ENCODE measurements around the gene LRCH3. TPM values are rescaled to one million over a fixed set of nuclear protein-coding genes. Genes with fewer than 3 reads are reported as not detected.
"Not testable (repeated sequence)": the region's sequence is repeated elsewhere in the genome, so short reads cannot be mapped to it uniquely, and the experiment has no call there.

The LRCH3 gene
- total and polyA plus RNA-seq, 4 donors: 15.4 to 104 (median 47.2) TPM

DNA sequence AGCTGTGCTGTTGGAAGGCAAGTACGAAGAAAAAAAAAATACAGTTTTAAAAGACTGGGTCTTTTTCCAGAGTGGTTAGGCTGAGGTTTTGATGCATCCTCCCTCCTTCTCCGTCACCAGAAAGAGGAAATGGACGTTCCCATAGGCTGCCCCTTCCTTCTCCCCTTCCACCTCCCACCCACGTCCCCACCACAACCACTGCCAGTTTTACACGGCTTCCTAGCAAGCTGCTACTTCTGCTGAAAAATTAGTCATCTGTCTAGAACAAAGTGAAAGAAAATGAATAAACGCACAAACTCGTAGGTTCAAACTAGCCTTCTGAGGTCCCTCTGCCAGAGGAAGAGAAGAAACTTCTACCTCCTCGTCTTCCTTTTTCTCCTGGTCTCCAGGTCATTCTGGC, 87.4 kb downstream of the LRCH3 start:
- Histone ChIP-seq H3K36me3 (ENCODE audit: control insufficient read depth in 1 of 2, insufficient read depth in 2 of 2, low read length in 1 of 2) (peaks cover 3 to 10% of the 10 kb centered on the region in 2 donors), H3K4me1 (ENCODE audit: control insufficient read depth in 1 of 2, insufficient read depth in 2 of 2, low read length in 2 of 2) (no peaks in the 10 kb centered on the region), H3K27me3 (ENCODE audit: control insufficient read depth in 1 of 2, insufficient read depth in 2 of 2, low read length in 1 of 2) (no peaks in the 10 kb centered on the region), H3K27ac (ENCODE audit: low read depth in 1 of 2, low read length in 2 of 2) (no peak overlapping the region), H3K9me3 (ENCODE audit: control insufficient read depth, low read length) (no peaks in the 10 kb centered on the region), H3K4me3 (ENCODE audit: low read length in 2 of 2) (no peak overlapping the region)
- ATAC-seq (ENCODE audit: low FRiP score): no peak
- WGBS, 2 donors: 85 to 88% methylated on average over 8 of the region's 8 CpGs
- intact Hi-C loops (cut with DNase I): no loop called here
- DNase-seq: peak in 1 of 2 donors; percentile 58

DNA sequence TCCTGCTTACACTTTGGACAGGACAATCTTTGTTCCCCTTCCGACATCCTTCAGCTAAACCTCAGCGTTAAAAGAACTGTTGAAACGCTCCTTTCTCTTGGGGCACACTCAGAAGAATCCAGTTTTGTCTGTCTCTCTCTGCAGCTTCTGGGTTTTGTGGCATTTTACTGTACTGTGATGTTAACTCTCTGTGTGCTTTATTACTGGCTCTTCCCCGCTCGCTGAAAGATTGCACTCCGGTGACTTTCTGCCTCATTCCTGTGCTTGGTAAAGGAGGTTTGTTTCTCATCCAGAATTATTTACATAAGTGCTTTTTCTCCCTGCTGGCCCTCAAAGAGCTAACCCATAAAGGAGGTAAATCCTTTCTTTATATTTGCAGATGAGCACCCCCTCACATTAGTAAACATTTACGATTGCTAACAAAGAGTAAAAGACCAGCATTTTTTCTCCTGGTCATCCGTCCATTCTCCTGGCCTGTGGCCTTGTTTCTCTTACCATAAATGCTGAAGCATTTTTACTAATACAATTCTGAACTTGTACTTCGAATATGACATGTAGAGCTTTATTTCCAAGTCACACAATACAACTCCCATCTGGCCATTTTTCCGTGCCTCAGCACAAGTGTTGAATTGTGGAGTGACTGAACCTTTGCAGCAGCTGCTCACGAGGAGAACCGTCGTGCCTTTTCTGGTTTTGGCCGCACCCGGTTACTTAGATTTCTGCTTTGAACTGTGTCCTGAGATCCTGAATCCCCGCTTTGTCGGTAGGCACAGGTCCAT, 89.6 kb downstream of the LRCH3 start:
- Histone ChIP-seq H3K4me1 (ENCODE audit: control insufficient read depth in 1 of 2, insufficient read depth in 2 of 2, low read length in 2 of 2) (no peaks in the 10 kb centered on the region), H3K36me3 (ENCODE audit: control insufficient read depth in 1 of 2, insufficient read depth in 2 of 2, low read length in 1 of 2) (peaks cover 2 to 9% of the 10 kb centered on the region in 2 donors), H3K9me3 (ENCODE audit: control insufficient read depth, low read length) (no peaks in the 10 kb centered on the region), H3K4me3 (ENCODE audit: low read length in 2 of 2) (no peak overlapping the region), H3K27ac (ENCODE audit: low read depth in 1 of 2, low read length in 2 of 2) (no peak overlapping the region), H3K27me3 (ENCODE audit: control insufficient read depth in 1 of 2, insufficient read depth in 2 of 2, low read length in 1 of 2) (no peaks in the 10 kb centered on the region)
- DNase-seq: no peak
- ATAC-seq (ENCODE audit: low FRiP score): no peak
- 77% methylated on average over 17 of the region's 17 CpGs for WGBS, 2 donors
- intact Hi-C loops (cut with DNase I): no loop called here

DNA sequence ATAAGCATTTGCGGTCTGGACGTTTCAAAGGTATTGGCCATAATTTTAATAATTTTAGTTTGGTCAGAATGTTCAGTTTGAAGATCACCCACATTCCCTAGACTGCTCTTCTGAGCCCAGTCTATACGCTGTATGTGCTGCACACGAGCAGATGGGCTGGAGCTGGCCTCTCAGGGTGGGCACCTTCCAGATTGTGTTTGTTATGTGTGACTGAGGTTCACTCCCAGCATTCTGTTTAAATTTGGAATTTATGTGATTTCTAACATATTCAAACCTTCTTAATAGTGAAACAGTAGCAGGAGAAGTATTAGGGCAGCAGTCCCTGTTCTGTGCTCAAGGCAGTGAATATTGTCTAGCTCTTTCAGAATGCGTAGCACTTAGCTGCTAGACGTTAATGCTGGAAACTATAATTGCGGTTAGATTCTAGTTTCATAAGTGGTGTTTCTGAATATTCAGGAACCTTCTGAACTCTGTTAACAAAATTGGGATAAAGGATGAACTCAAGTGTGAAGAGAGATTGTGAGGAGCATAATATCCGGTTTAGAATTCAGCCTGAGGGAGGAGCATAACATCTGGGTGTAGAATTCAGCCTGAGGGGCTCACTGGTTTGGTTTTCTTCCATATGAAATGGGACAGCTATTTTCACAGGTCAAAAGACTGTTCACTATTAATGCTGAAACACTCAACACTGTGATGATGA, 90.4 kb downstream of the LRCH3 start:
- peaks cover 2 to 9% of the 10 kb centered on the region in 2 donors for H3K36me3 ChIP-seq (ENCODE audit: control insufficient read depth in 1 of 2, insufficient read depth in 2 of 2, low read length in 1 of 2)
- intact Hi-C loops (cut with DNase I): no loop called here
- H3K27ac ChIP-seq (ENCODE audit: low read depth in 1 of 2, low read length in 2 of 2): no peak overlapping the region

DNA sequence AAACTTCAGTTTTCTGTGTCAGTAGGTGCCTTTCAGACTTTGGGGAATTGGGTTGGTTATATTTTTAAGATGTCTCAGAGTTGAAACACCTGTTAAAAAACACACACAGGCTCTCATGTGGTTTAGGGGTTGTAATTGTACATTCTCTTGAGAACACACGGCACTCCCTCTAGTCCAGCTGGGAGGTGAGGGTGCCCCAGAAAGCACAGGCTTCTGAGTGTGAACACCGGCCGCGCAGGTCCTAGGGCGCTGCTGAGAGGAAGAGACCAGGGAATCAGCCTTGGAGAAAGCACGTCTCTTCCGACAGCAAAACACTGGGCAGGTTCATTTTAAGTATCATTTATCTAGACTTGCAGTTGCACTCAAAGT, 90.9 kb downstream of the LRCH3 start:
- Histone ChIP-seq H3K4me1 (ENCODE audit: control insufficient read depth in 1 of 2, insufficient read depth in 2 of 2, low read length in 2 of 2) (no peaks in the 10 kb centered on the region), H3K36me3 (ENCODE audit: control insufficient read depth in 1 of 2, insufficient read depth in 2 of 2, low read length in 1 of 2) (peaks cover 2 to 7% of the 10 kb centered on the region in 2 donors)
- WGBS, 2 donors: 83 to 89% methylated on average over 7 of the region's 7 CpGs

More for the DNA sequence above, 90.4 kb downstream of the LRCH3 start:
- Histone ChIP-seq H3K27me3 (ENCODE audit: control insufficient read depth in 1 of 2, insufficient read depth in 2 of 2, low read length in 1 of 2) (no peaks in the 10 kb centered on the region), H3K4me1 (ENCODE audit: control insufficient read depth in 1 of 2, insufficient read depth in 2 of 2, low read length in 2 of 2) (no peaks in the 10 kb centered on the region), H3K4me3 (ENCODE audit: low read length in 2 of 2) (no peak overlapping the region), H3K9me3 (ENCODE audit: control insufficient read depth, low read length) (no peaks in the 10 kb centered on the region)
- DNase-seq (no peak), ATAC-seq (ENCODE audit: low FRiP score) (no peak)
- WGBS, 2 donors: 77 to 80% methylated on average over 8 of the region's 8 CpGs

DNA sequence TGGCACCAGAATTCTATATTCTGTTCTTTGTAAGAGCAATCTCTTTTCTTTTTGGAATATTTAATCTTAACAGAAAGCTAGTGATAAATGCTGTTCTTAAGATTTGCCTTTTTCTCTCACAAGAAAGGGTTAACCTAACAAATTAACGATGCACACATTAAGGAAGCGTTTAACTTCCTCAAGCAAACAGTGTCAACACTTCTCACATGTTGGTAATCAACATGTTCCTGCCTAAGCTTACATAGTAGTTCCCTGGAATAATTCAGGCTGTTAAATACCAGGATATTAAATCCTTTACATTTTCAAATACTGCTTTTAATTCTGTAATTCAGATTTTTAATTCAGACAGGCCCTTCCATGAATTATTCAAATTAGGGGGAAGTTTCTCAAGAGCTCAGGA, 91.5 kb downstream of the LRCH3 start:
- ATAC-seq (ENCODE audit: low FRiP score) (no peak), DNase-seq (no peak)
- 33 to 34% methylated on average over 2 of the region's 2 CpGs for WGBS, 2 donors
- intact Hi-C loops (cut with DNase I): no loop called here
- H3K4me3 ChIP-seq (ENCODE audit: low read length in 2 of 2): no peak overlapping the region
- peaks cover 2 to 7% of the 10 kb centered on the region in 2 donors for H3K36me3 ChIP-seq (ENCODE audit: control insufficient read depth in 1 of 2, insufficient read depth in 2 of 2, low read length in 1 of 2)
- no peaks in the 10 kb centered on the region for H3K27me3 ChIP-seq (ENCODE audit: control insufficient read depth in 1 of 2, insufficient read depth in 2 of 2, low read length in 1 of 2)
- H3K27ac ChIP-seq (ENCODE audit: low read depth in 1 of 2, low read length in 2 of 2): no peak overlapping the region
- H3K4me1 ChIP-seq (ENCODE audit: control insufficient read depth in 1 of 2, insufficient read depth in 2 of 2, low read length in 2 of 2): no peaks in the 10 kb centered on the region
- no peaks in the 10 kb centered on the region for H3K9me3 ChIP-seq (ENCODE audit: control insufficient read depth, low read length)

More for the DNA sequence above, 90.9 kb downstream of the LRCH3 start:
- H3K27ac ChIP-seq (ENCODE audit: low read depth in 1 of 2, low read length in 2 of 2): no peak overlapping the region
- ATAC-seq (ENCODE audit: low FRiP score): no peak
- DNase-seq: no peak
- intact Hi-C loops (cut with DNase I): no loop called here
- H3K4me3 ChIP-seq (ENCODE audit: low read length in 2 of 2): no peak overlapping the region
- no peaks in the 10 kb centered on the region for H3K9me3 ChIP-seq (ENCODE audit: control insufficient read depth, low read length)
- H3K27me3 ChIP-seq (ENCODE audit: control insufficient read depth in 1 of 2, insufficient read depth in 2 of 2, low read length in 1 of 2): no peaks in the 10 kb centered on the region

DNA sequence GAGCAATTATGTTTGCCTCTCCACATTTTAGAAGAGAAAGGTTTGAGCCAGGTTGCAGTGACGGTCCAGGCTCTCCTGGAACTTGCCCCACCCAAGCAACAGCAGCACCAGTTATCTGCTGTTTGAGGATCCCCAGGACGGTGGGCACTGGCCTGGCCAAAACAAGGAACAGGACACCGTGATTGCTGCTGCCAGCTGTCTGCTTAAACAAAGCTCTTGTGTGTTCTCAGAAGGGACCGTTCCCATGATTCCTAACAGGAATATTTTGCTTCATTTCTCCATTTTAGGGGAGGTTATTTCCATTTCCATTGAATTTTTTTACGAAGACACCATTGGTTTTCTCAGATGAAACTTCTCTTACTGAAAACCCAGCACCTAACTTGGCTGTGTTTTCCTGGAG, 92.5 kb downstream of the LRCH3 start:
- DNase-seq: no peak
- intact Hi-C loops (cut with DNase I): no loop called here
- H3K36me3 ChIP-seq (ENCODE audit: control insufficient read depth in 1 of 2, insufficient read depth in 2 of 2, low read length in 1 of 2): peaks cover 2 to 6% of the 10 kb centered on the region in 2 donors
- WGBS, 2 donors: 75 to 78% methylated on average over 5 of the region's 5 CpGs
- no peak overlapping the region for H3K4me3 ChIP-seq (ENCODE audit: low read length in 2 of 2)
- no peak for ATAC-seq (ENCODE audit: low FRiP score)
- no peaks in the 10 kb centered on the region for H3K4me1 ChIP-seq (ENCODE audit: control insufficient read depth in 1 of 2, insufficient read depth in 2 of 2, low read length in 2 of 2)
- H3K27me3 ChIP-seq (ENCODE audit: control insufficient read depth in 1 of 2, insufficient read depth in 2 of 2, low read length in 1 of 2): no peaks in the 10 kb centered on the region
- no peak overlapping the region for H3K27ac ChIP-seq (ENCODE audit: low read depth in 1 of 2, low read length in 2 of 2)
- H3K9me3 ChIP-seq (ENCODE audit: control insufficient read depth, low read length): no peaks in the 10 kb centered on the region

DNA sequence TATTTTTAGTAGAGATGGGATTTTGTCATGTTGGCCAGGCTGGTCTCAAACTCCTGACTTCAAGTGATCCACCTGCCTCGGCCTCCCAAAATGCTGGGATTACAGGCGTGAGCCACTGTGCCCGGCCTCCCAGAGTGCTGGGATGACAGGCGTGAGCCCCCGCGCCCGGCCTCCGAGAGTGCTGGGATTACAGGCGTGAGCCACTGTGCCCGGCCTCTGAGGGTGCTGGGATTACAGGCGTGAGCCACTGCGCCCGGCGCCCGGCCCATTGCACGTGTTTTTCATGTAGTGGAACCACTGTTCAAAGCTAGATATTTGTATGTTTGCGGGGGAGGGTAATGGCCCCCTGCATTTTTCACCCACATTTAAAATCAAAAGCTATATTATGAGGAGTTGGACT, 93.3 kb downstream of the LRCH3 start:
- H3K9me3 ChIP-seq (ENCODE audit: control insufficient read depth, low read length); H3K4me3 ChIP-seq (ENCODE audit: low read length in 2 of 2); H3K27ac ChIP-seq (ENCODE audit: low read depth in 1 of 2, low read length in 2 of 2); DNase-seq; intact Hi-C loops (cut with DNase I); H3K36me3 ChIP-seq (ENCODE audit: control insufficient read depth in 1 of 2, insufficient read depth in 2 of 2, low read length in 1 of 2); H3K27me3 ChIP-seq (ENCODE audit: control insufficient read depth in 1 of 2, insufficient read depth in 2 of 2, low read length in 1 of 2); ATAC-seq (ENCODE audit: low FRiP score); H3K4me1 ChIP-seq (ENCODE audit: control insufficient read depth in 1 of 2, insufficient read depth in 2 of 2, low read length in 2 of 2): not testable (repeated sequence)
- WGBS, 2 donors: 92 to 98% methylated on average over 17 of the region's 17 CpGs

DNA sequence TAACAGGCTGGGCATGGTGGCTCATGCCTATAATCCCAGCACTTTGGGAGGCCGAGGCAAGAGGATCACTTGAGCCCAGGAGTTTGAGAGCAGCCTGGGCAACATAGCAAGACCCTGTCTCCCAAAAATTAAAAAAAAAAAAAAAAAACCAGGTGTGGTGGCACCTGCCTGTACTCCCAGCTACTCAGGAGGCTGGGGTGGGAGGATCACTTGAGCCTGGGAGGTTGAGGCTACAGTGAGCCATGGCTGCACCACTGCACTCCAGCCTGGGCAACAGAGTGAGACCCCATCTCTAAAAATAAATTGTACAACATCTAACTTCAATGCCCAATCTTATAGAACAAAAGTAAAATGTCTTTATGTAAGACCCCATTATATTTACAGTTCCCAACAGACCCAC, 95.0 kb downstream of the LRCH3 start:
- WGBS, 2 donors: 97 to 100% methylated on average over 1 of the region's 1 CpG
- H3K4me1 ChIP-seq (ENCODE audit: control insufficient read depth in 1 of 2, insufficient read depth in 2 of 2, low read length in 2 of 2); intact Hi-C loops (cut with DNase I); H3K27me3 ChIP-seq (ENCODE audit: control insufficient read depth in 1 of 2, insufficient read depth in 2 of 2, low read length in 1 of 2); DNase-seq; H3K9me3 ChIP-seq (ENCODE audit: control insufficient read depth, low read length); H3K36me3 ChIP-seq (ENCODE audit: control insufficient read depth in 1 of 2, insufficient read depth in 2 of 2, low read length in 1 of 2); H3K27ac ChIP-seq (ENCODE audit: low read depth in 1 of 2, low read length in 2 of 2); ATAC-seq (ENCODE audit: low FRiP score); H3K4me3 ChIP-seq (ENCODE audit: low read length in 2 of 2): not testable (repeated sequence)

All from aorta (tissue), 5 donors.